Neural cell (in vitro differentiated cells): Measurements from ENCODE around the gene KCTD15. TPM values are rescaled to one million over a fixed set of nuclear protein-coding genes. Genes with fewer than 3 reads are reported as not detected.

ENCODE experiments used
- H2AFZ ChIP-seq: fragments of 200-600, 300-800 bp; sonication (generic), shearing (Covaris generic); 2 replicates; pipeline ENCODE4 v1.6.0; 2014; ENCODE audit warnings: low read depth, mild to moderate bottlenecking, antibody characterized with exemption, low read length, moderate library complexity
- H3F3A ChIP-seq: fragments of 200-600 bp; shearing (Covaris generic); 2 replicates; pipeline ENCODE4 v1.6.1; 2016; ENCODE audit warnings: mild to moderate bottlenecking, moderate library complexity, mixed read lengths, antibody characterized with exemption, low read length; ENCODE audit not compliant: insufficient read depth, poor library complexity, severe bottlenecking
- H3K27ac ChIP-seq: fragments of 200-600, 300-800 bp; sonication (generic), shearing (Covaris generic); 2 replicates; pipeline ENCODE4 v1.5.1; 2014; ENCODE audit warnings: mild to moderate bottlenecking, low read length, moderate library complexity
- H3K27me3 ChIP-seq: fragments of 300-800, 200-600 bp; sonication (generic), shearing (Covaris generic); 2 replicates; pipeline ENCODE4 v1.6.0; 2014; ENCODE audit warnings: mild to moderate bottlenecking, low read depth, low read length, moderate library complexity; ENCODE audit not compliant: insufficient read depth
- H3K36me3 ChIP-seq: fragments of 300-800, 200-600 bp; sonication (generic), shearing (Covaris generic); 2 replicates; pipeline ENCODE4 v1.5.1; 2014; ENCODE audit warnings: mild to moderate bottlenecking, antibody characterized with exemption, low read length, moderate library complexity; ENCODE audit not compliant: insufficient read depth
- H3K4me2 ChIP-seq: fragments of 300-800, 200-600 bp; sonication (generic), shearing (Covaris generic); 2 replicates; pipeline ENCODE4 v1.6.0; 2014; ENCODE audit warnings: mild to moderate bottlenecking, low read length
- H3K4me3 ChIP-seq: fragments of 300-800, 200-600 bp; sonication (generic), shearing (Covaris generic); 2 replicates; pipeline ENCODE4 v1.5.1; 2014; ENCODE audit warnings: mild to moderate bottlenecking, low read length, moderate library complexity
- H3K79me2 ChIP-seq: fragments of 200-600 bp; shearing (Covaris generic); replicated peaks from 2 replicates; pipeline ENCODE4 v1.6.0; 2014; ENCODE audit warnings: mild to moderate bottlenecking, low read length, moderate library complexity; ENCODE audit not compliant: insufficient read depth
- H3K9ac ChIP-seq: fragments of 300-800, 200-600 bp; sonication (generic), shearing (Covaris generic); 2 replicates; pipeline ENCODE4 v1.6.1; 2016; ENCODE audit warnings: mild to moderate bottlenecking, low read length, mixed read lengths
- H3K9me2 ChIP-seq: fragments of 200-600 bp; shearing (Covaris generic); 2 replicates; pipeline ENCODE4 v1.6.1; 2016; ENCODE audit warnings: mild to moderate bottlenecking, low read length, mixed read lengths; ENCODE audit not compliant: insufficient read depth
- H3K9me3 ChIP-seq: fragments of 200-600, 300-800 bp; sonication (generic), shearing (Covaris generic); 2 replicates; pipeline ENCODE4 v1.6.1; 2016; ENCODE audit warnings: mild to moderate bottlenecking, mixed run types, low read length, moderate library complexity, mixed read lengths
- H4K20me1 ChIP-seq: fragments of 200-600 bp; shearing (Covaris generic); 2 replicates; pipeline ENCODE4 v1.6.1; 2016; ENCODE audit warnings: mild to moderate bottlenecking, mixed run types; ENCODE audit not compliant: insufficient read depth
- EP300 ChIP-seq: fragments of 450-650 bp; conservative IDR thresholded peaks from 2 replicates; pipeline ENCODE4 v1.6.1; 2014; ENCODE audit warnings: antibody characterized with exemption, mild to moderate bottlenecking, moderate library complexity; ENCODE audit not compliant: poor library complexity, severe bottlenecking
- EZH2 ChIP-seq: fragments of 200-600, 300-800 bp; shearing (Covaris generic), sonication (generic); IDR thresholded peaks from 2 replicates; pipeline ENCODE4 v1.6.1; 2014; ENCODE audit warnings: antibody characterized with exemption, low read length, borderline replicate concordance, mild to moderate bottlenecking; ENCODE audit not compliant: insufficient read depth, poor library complexity, severe bottlenecking
- MXI1 ChIP-seq: fragments of 450-650 bp; conservative IDR thresholded peaks from 2 replicates; pipeline ENCODE4 v1.6.1; 2014; ENCODE audit warnings: antibody characterized with exemption, mild to moderate bottlenecking; ENCODE audit not compliant: poor library complexity, severe bottlenecking
- POLR2AphosphoS5 ChIP-seq: IDR thresholded peaks from 2 replicates; pipeline ENCODE4 v1.6.1; 2012
- RAD21 ChIP-seq: fragments of 450-650 bp; conservative IDR thresholded peaks from 2 replicates; pipeline ENCODE4 v1.6.1; 2014; ENCODE audit warnings: antibody characterized with exemption, mild to moderate bottlenecking, moderate library complexity
- SMC3 ChIP-seq: fragments of 450-650 bp; conservative IDR thresholded peaks from 2 replicates; pipeline ENCODE4 v1.6.1; 2014; ENCODE audit warnings: antibody characterized with exemption, mild to moderate bottlenecking, moderate library complexity; ENCODE audit not compliant: poor library complexity
- TAF1 ChIP-seq: IDR thresholded peaks from 2 replicates; pipeline ENCODE4 v1.6.1; 2012; ENCODE audit warnings: low read depth
- polyA plus RNA-seq: library from polyadenylated mRNA; depleted of rRNA; stranded (reverse); fragments of >200 nt; gene quantifications from 2 replicates; pipeline ENCODE4 v1.2.3, GENCODE V29; 2014
- TF ChIP-seq, protein P1 (sequence below): fragments of 450-650 bp; IDR thresholded peaks from 2 replicates; pipeline ENCODE4 v1.5.1; 2014; ENCODE audit warnings: antibody characterized with exemption, mild to moderate bottlenecking, moderate library complexity; ENCODE audit not compliant: poor library complexity, severe bottlenecking
- TF ChIP-seq, protein P2 (sequence below): IDR thresholded peaks from 2 replicates; pipeline ENCODE4 v1.6.1; 2012; ENCODE audit warnings: borderline replicate concordance

KCTD15 gene
- polyA plus RNA-seq, 1 donor from 2014 or later: 67.9 TPM

DNA sequence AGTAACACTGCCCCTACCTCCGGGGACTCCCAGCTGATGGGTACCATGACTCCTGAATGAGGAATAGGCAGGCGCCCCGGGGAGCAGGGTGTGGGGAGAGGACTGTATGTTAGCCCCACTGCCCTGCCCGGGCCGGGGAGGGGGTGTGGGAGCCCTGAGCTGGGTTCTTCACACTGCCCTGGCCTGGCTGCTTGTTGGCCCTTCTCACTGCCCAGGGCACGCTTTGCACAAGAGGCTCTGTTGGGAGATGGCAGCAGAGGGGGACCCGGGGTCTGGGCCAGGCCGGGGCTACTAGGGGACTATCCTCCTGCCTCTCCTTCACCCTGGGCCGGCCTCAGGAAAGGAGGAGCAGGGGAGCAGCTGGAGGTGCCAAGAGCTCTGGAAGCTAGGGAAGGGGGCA, 19.3 kb upstream of the KCTD15 start:
- Histone ChIP-seq H3K79me2 (no peaks in the 10 kb centered on the region), H3K9ac (no peak overlapping the region), H3K9me3 (no peaks in the 10 kb centered on the region)

DNA sequence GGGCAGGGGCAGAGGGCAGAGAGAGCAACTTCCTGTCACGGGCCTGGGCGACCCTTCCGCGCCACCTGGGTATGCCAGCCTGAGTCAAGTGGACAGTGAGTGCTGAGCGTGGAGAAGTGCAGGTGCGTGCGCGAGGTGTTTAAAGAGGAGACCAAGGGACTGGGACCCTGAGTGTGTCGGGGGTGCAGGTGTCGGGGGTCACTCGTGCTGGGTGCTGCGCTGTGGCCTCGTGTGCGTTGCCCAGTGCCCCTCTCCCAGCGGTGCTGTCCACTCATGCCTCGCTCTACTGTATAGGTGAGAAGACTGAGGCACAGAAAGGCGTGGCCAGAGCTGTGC, 18.9 kb upstream of the KCTD15 start:
- H3K36me3 ChIP-seq: no peaks in the 10 kb centered on the region

More for the DNA sequence above, 19.3 kb upstream of the KCTD15 start:
- no peak overlapping the region for H2AFZ ChIP-seq
- no peak overlapping the region for H3K4me3 ChIP-seq
- no peaks in the 10 kb centered on the region for H3F3A ChIP-seq
- H3K4me2 ChIP-seq: no peak overlapping the region
- no peak overlapping the region for H3K27ac ChIP-seq
- H3K9me2 ChIP-seq: no peaks in the 10 kb centered on the region
- TF ChIP-seq, protein P1, sequence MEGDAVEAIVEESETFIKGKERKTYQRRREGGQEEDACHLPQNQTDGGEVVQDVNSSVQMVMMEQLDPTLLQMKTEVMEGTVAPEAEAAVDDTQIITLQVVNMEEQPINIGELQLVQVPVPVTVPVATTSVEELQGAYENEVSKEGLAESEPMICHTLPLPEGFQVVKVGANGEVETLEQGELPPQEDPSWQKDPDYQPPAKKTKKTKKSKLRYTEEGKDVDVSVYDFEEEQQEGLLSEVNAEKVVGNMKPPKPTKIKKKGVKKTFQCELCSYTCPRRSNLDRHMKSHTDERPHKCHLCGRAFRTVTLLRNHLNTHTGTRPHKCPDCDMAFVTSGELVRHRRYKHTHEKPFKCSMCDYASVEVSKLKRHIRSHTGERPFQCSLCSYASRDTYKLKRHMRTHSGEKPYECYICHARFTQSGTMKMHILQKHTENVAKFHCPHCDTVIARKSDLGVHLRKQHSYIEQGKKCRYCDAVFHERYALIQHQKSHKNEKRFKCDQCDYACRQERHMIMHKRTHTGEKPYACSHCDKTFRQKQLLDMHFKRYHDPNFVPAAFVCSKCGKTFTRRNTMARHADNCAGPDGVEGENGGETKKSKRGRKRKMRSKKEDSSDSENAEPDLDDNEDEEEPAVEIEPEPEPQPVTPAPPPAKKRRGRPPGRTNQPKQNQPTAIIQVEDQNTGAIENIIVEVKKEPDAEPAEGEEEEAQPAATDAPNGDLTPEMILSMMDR: no peak
- no peak for TF ChIP-seq RAD21
- no peak for TF ChIP-seq POLR2AphosphoS5
- TF ChIP-seq, protein P2, sequence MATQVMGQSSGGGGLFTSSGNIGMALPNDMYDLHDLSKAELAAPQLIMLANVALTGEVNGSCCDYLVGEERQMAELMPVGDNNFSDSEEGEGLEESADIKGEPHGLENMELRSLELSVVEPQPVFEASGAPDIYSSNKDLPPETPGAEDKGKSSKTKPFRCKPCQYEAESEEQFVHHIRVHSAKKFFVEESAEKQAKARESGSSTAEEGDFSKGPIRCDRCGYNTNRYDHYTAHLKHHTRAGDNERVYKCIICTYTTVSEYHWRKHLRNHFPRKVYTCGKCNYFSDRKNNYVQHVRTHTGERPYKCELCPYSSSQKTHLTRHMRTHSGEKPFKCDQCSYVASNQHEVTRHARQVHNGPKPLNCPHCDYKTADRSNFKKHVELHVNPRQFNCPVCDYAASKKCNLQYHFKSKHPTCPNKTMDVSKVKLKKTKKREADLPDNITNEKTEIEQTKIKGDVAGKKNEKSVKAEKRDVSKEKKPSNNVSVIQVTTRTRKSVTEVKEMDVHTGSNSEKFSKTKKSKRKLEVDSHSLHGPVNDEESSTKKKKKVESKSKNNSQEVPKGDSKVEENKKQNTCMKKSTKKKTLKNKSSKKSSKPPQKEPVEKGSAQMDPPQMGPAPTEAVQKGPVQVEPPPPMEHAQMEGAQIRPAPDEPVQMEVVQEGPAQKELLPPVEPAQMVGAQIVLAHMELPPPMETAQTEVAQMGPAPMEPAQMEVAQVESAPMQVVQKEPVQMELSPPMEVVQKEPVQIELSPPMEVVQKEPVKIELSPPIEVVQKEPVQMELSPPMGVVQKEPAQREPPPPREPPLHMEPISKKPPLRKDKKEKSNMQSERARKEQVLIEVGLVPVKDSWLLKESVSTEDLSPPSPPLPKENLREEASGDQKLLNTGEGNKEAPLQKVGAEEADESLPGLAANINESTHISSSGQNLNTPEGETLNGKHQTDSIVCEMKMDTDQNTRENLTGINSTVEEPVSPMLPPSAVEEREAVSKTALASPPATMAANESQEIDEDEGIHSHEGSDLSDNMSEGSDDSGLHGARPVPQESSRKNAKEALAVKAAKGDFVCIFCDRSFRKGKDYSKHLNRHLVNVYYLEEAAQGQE: no peak
- no peak for TF ChIP-seq TAF1
- TF ChIP-seq MXI1: no peak
- no peak for TF ChIP-seq EZH2
- TF ChIP-seq SMC3: no peak
- no peak for TF ChIP-seq EP300
- no peaks in the 10 kb centered on the region for H4K20me1 ChIP-seq
- no peaks in the 10 kb centered on the region for H3K27me3 ChIP-seq
- H3K36me3 ChIP-seq: no peaks in the 10 kb centered on the region

More for the DNA sequence above, 18.9 kb upstream of the KCTD15 start:
- no peak overlapping the region for H3K9ac ChIP-seq
- H2AFZ ChIP-seq: no peak overlapping the region
- H3K4me3 ChIP-seq: no peak overlapping the region
- no peaks in the 10 kb centered on the region for H3K79me2 ChIP-seq
- no peak for TF ChIP-seq MXI1
- no peak for TF ChIP-seq EZH2
- TF ChIP-seq POLR2AphosphoS5: no peak
- H3K27me3 ChIP-seq: no peaks in the 10 kb centered on the region
- H3K4me2 ChIP-seq: no peak overlapping the region
- H4K20me1 ChIP-seq: no peaks in the 10 kb centered on the region
- H3F3A ChIP-seq: no peaks in the 10 kb centered on the region
- H3K27ac ChIP-seq: no peak overlapping the region
- H3K9me3 ChIP-seq: no peaks in the 10 kb centered on the region
- H3K9me2 ChIP-seq: no peaks in the 10 kb centered on the region
